GM19023 (cell line): ENCODE results near the gene CCL4L2.
"Not testable (repeated sequence)": the region's sequence is repeated elsewhere in the genome, so short reads cannot be mapped to it uniquely, and the experiment has no call there.

Experiments
- ATAC-seq: cut with Tn5 transposase; IDR thresholded peaks from one replicate; pipeline ENCODE4 v1.9.1; 2021; ENCODE audit warnings: mild to moderate bottlenecking, moderate library complexity; ENCODE audit not compliant: unreplicated experiment

CCL4L2 gene

DNA sequence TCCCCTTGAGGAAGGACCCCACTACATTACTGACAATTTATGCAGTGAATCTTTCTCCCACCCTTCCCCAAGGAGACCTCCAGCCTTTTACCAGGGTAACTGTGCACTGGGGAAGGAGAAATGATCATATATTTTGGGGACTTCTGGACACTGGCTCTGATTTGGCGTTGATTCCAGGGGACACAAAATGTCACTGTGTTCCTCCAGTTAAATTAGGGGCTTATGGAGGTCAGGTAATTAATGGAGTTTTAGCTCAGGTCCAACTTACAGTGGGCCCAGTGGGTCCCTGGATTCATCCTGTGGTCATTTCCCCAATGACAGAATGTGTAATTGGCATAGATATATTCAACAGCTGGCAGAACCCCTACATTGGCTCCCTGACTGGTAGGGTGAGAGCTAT is 8.7 kb downstream of the CCL4L2 start:
- ATAC-seq: not testable (repeated sequence)

DNA sequence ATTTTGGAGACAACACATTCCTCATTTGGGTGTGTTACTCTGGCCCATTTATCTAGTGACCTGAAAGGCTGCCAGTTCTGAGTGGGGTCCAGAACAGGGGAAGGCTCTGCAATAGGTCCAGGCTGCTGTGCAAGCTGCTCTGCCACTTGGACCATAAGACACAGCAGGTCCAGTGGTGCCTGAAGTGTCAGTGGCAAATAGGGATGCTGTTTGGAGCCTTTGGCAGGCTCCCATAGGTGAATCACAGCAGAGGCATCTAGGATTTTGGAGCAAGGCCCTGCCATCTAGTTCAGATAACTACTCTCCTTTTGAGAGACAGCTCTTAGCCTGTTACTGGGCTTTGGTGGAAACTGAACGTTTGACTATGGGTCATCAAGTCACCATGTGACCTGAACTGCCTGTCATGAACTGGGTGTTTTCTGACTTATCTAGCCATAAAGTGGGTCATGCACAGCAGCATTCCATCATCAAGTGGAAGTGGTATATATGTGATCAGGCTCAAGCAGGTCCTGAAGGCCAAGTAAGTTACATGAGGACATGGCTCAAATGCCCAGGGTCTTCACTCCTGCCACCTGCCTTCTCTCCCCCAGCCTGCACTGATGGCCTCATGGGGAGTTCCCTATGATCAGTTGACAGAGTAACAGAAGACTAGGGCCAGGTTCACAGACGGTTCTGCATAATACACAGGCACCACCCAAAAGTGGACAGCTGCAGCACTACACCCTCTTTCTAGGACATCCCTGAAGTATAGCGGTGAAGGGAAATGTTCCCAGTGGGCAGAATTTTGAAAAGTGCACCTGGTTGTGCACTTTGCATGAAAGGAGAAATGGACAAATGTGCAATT is 10.1 kb downstream of the CCL4L2 start:
- not testable (repeated sequence) for ATAC-seq

DNA sequence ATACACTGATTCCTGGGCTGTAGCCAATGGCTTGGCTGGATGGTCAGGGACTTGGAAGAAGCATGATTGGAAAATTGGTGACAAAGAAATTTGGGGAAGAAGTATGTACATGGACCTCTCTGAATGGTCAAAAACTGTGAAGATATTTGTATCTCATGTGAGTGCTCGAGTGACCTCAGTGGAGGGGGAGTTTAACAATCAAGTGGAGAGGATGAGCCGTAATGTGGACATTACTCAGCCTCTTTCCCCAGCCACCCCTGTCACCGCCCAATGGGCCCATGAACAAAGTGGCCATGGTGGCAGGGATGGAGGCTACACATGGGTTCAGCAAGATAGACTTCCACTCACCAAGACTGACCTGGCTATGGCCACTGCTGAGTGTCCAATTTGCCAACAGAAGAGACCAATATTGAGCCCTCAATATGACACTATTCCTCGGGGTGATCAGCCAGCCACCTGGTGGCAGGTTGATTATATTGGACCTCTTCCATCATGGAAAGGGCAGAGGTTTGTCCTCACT is 10.8 kb downstream of the CCL4L2 start:
- ATAC-seq: not testable (repeated sequence)

DNA sequence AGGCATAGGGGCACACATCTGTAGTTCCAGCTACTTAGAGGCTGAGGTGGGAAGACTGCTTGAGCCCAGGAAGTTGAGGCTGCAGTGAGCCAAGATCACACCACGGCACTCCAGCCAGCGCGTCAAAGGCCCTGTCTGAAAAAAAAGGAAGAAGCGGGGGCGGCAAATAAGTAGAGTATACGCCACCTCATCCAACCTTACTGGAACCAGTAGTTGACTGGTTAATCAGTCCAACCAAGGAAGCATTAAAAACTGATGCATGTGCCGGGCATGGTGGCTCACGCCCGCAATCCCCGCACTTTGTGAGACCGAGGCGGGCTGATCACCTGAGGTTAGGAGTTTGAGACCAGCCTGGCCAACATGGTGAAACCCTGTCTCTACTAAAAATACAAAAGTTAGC is 12.1 kb downstream of the CCL4L2 start:
- ATAC-seq: not testable (repeated sequence)

DNA sequence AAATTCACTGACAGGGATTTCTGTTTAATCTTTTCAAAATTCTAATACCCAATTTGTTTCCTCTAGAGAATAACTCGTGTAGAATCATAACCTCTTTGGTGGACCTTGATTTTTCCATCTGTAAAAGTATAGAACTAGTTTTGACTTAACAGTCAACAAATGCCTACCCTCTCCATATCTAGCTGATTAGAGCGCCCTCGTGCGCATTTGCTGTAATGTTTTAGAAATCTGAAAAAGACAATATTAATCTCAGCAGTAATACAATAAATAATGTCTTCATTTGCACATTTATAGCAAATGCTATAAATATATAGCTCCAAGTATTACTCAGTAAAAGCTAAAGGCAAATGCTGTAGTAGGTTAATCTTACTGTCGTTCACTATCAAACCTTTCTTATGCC is 18.8 kb downstream of the CCL4L2 start:
- not testable (repeated sequence) for ATAC-seq

DNA sequence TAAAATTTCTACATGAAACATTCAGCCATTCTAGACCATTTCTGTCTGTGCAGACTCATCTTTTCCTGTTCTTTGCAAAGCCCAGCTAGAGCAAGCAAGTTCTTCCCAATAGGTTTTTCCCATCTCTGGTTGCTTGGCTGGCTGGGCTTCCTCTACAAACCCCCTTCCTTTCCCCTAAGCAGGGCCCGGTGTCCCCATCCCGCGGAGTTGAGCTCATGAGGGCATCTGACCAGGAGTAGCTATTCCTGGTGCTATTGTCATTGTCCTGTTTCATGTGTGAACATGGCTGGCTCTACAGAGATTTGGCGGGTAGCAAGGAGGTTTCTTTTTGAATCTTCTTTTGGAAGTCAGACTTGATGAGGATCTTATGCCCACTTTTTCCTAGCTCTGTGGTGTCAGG is 31.2 kb downstream of the CCL4L2 start:
- ATAC-seq: not testable (repeated sequence)
